Metanephros (tissue), 2 donors: ENCODE measurements around the gene TAS2R3. TPM values are rescaled to one million over a fixed set of nuclear protein-coding genes. Genes with fewer than 3 reads are reported as not detected.

Experiments used
- small RNA-seq: library from RNA; depleted of rRNA; stranded (forward); fragments of <200 nt; gene quantifications from one replicate; pipeline ENCODE3, GENCODE V24; 2014; ENCODE audit warnings: low replicate concordance
- total RNA-seq: library from RNA; depleted of rRNA; stranded (reverse); fragments of >200 nt; gene quantifications from one replicate; pipeline ENCODE4 v1.2.3, GENCODE V29; 2014

TAS2R3 gene
- total RNA-seq = 7.1 TPM

GRCh38 chr7:141763797-141764196 lies at the start of gene TAS2R3:
TAS2R3 (plus strand) TSS chr7:141764097; CDS start chr7:141764159, 62 bp downstream.

GRCh38 chr7:141737836-141738591 lies 25.9 kb upstream of the TAS2R3 start, which contains the start of gene SSBP1:
SSBP1 (plus strand) TSS chr7:141738358; CDS start chr7:141739167, 809 bp downstream.

GRCh38 chr7:141776374-141776773 lies 12.5 kb downstream of the TAS2R3 start, which contains the start of gene TAS2R4:
TAS2R4 (plus strand) TSS chr7:141776674; CDS start chr7:141778489, 1,815 bp downstream.

GRCh38 chr7:141789917-141790316 lies 26.0 kb downstream of the TAS2R3 start, which contains the start of gene TAS2R5:
TAS2R5 (plus strand) TSS chr7:141790217; CDS start chr7:141790362, 145 bp downstream.

Small RNAs within 50 kb of the gene (small RNA-seq; reads per million reads assigned to genes)
- not detected for gene RNU1-82P

Other genes with a start within 250 kb of the TAS2R3 start
- 37.1 TPM for gene AGK, start 212.7 kb upstream of the TAS2R3 start, total RNA-seq
- gene DENND11, start 61.9 kb upstream of the TAS2R3 start, total RNA-seq = 22.2 TPM
- gene WEE2, start 55.7 kb upstream of the TAS2R3 start, total RNA-seq = 0.23 TPM
- gene SSBP1, start 25.7 kb upstream of the TAS2R3 start, total RNA-seq = 68.4 TPM
- gene TAS2R4, start 12.6 kb downstream of the TAS2R3 start, total RNA-seq = 4.7 TPM
- 5.3 TPM for gene TAS2R5, start 26.1 kb downstream of the TAS2R3 start, total RNA-seq
- gene PRSS37, start 77.4 kb downstream of the TAS2R3 start, total RNA-seq = not detected
- gene OR9A4, start 152.3 kb downstream of the TAS2R3 start, total RNA-seq = 0.64 TPM
- 2.3 TPM for gene CLEC5A, start 182.9 kb downstream of the TAS2R3 start, total RNA-seq
- not detected for gene TAS2R38, start 209.7 kb downstream of the TAS2R3 start, total RNA-seq
- gene MGAM, start 231.8 kb downstream of the TAS2R3 start, total RNA-seq = 11.6 TPM